AG09309 (cell line): ENCODE results near the gene RPL31.

Source experiments
- DNase-seq: peaks from one replicate; pipeline ENCODE4 v3.0.0-alpha.2; 2010; ENCODE audit warnings: low read depth
- H3K4me3 ChIP-seq: 2 replicates; pipeline ENCODE4 v1.5.1; 2011; ENCODE audit warnings: mild to moderate bottlenecking, low read depth, low read length, moderate library complexity; ENCODE audit not compliant: control insufficient read depth
- CTCF ChIP-seq: IDR thresholded peaks from 2 replicates; pipeline ENCODE4 v1.5.1; 2011; ENCODE audit warnings: mild to moderate bottlenecking, low read depth, low read length, inconsistent platforms; ENCODE audit not compliant: insufficient read depth, control insufficient read depth; ENCODE audit errors: missing control alignments

The RPL31 gene

GRCh38 chr2:100990650-100991403 is 11.3 kb upstream of the RPL31 start:
- DNase-seq: no peak
- no peak overlapping the region for H3K4me3 ChIP-seq
- TF ChIP-seq CTCF: no peak

- no peak overlapping the region for H3K4me3 ChIP-seq
- no peak for DNase-seq
- no peak for TF ChIP-seq CTCF
Measured at GRCh38 chr2:100991404-100991773, 10.7 kb upstream of the RPL31 start.

- no peak overlapping the region for H3K4me3 ChIP-seq
- no peak for DNase-seq
- TF ChIP-seq CTCF: no peak
Measured at GRCh38 chr2:100992262-100992661, 9.8 kb upstream of the RPL31 start.

- no peak overlapping the region for H3K4me3 ChIP-seq
- TF ChIP-seq CTCF: no peak
- DNase-seq: no peak
Measured at GRCh38 chr2:100993294-100993693, 8.8 kb upstream of the RPL31 start.

GRCh38 chr2:100995309-100996075 is 6.6 kb upstream of the RPL31 start:
- no peak for DNase-seq
- TF ChIP-seq CTCF: no peak
- H3K4me3 ChIP-seq: no peak overlapping the region

GRCh38 chr2:100997509-100998234 is 4.4 kb upstream of the RPL31 start:
- DNase-seq: no peak
- no peak for TF ChIP-seq CTCF
- H3K4me3 ChIP-seq: no peak overlapping the region
